Activated naive CD4-positive, alpha-beta T cell treated with anti-CD3 and anti-CD28 coated beads, Interleukin-2, amount 50 U/mL, for 24 hours (primary cell): ENCODE measurements around the gene DHRS13.

Experiments
- H3K27ac Mint-ChIP-seq: one replicate; pipeline ENCODE4 v1.8.0; 2021; ENCODE audit warnings: mild to moderate bottlenecking, mixed read lengths
- H3K27me3 Mint-ChIP-seq: one replicate; pipeline ENCODE4 v1.8.0; 2021; ENCODE audit warnings: mixed read lengths
- H3K36me3 Mint-ChIP-seq: one replicate; pipeline ENCODE4 v1.8.0; 2021; ENCODE audit warnings: mixed read lengths
- H3K4me1 Mint-ChIP-seq: one replicate; pipeline ENCODE4 v1.8.0; 2021; ENCODE audit warnings: mixed read lengths
- H3K4me3 Mint-ChIP-seq: one replicate; pipeline ENCODE4 v1.8.0; 2021; ENCODE audit warnings: mild to moderate bottlenecking, mixed read lengths
- H3K9me3 Mint-ChIP-seq: one replicate; pipeline ENCODE4 v1.8.0; 2021; ENCODE audit warnings: mixed read lengths

The DHRS13 gene

GRCh38 chr17:28902819-28903545 lies at the start of gene DHRS13:
Gene DHRS13, minus strand, starts transcription at chr17:28903079. Its CDS starts 135 bp downstream, at chr17:28902944.
- Mint-ChIP-seq H3K4me3 (peak within 1 kb of the TSS; percentile 83), H3K4me1 (peaks cover 39% of the 10 kb centered on the region), H3K27me3 (no peaks in the 10 kb centered on the region), H3K9me3 (no peaks in the 10 kb centered on the region), H3K36me3 (peaks cover 10% of the 10 kb centered on the region), H3K27ac (peak within 1 kb of the TSS; percentile 87)

GRCh38 chr17:28951991-28952975 lies 49.4 kb upstream of the DHRS13 start:
- Mint-ChIP-seq H3K36me3 (peaks cover 3% of the 10 kb centered on the region), H3K9me3 (no peaks in the 10 kb centered on the region), H3K4me1 (peaks cover 16% of the 10 kb centered on the region), H3K4me3 (no peak overlapping the region), H3K27me3 (no peaks in the 10 kb centered on the region), H3K27ac (no peak overlapping the region)

- no peaks in the 10 kb centered on the region for H3K27me3 Mint-ChIP-seq
- H3K4me1 Mint-ChIP-seq = peaks cover 24% of the 10 kb centered on the region
- peak within 1 kb of the TSS; percentile 84 for H3K27ac Mint-ChIP-seq
- peak within 1 kb of the TSS; percentile 95 for H3K4me3 Mint-ChIP-seq
- H3K9me3 Mint-ChIP-seq = no peaks in the 10 kb centered on the region
- H3K36me3 Mint-ChIP-seq = peaks cover 3% of the 10 kb centered on the region
Measured at GRCh38 chr17:28951428-28951990, 48.6 kb upstream of the DHRS13 start, which contains the start of gene PHF12. Gene PHF12, minus strand, starts transcription at chr17:28951518. Its CDS starts 558 bp downstream, at chr17:28950960.

- Mint-ChIP-seq H3K4me3 (peak overlapping the region; percentile 95), H3K27me3 (no peaks in the 10 kb centered on the region), H3K36me3 (peaks cover 4% of the 10 kb centered on the region), H3K27ac (peak overlapping the region; percentile 84), H3K4me1 (peaks cover 30% of the 10 kb centered on the region), H3K9me3 (no peaks in the 10 kb centered on the region)
Measured at GRCh38 chr17:28950752-28951427, 48.0 kb upstream of the DHRS13 start.

- no peaks in the 10 kb centered on the region for H3K9me3 Mint-ChIP-seq
- H3K36me3 Mint-ChIP-seq = peaks cover 4% of the 10 kb centered on the region
- H3K4me1 Mint-ChIP-seq = peaks cover 37% of the 10 kb centered on the region
- H3K4me3 Mint-ChIP-seq = peak overlapping the region; percentile 95
- peak overlapping the region; percentile 84 for H3K27ac Mint-ChIP-seq
- H3K27me3 Mint-ChIP-seq = no peaks in the 10 kb centered on the region
Measured at GRCh38 chr17:28950017-28950751, 47.3 kb upstream of the DHRS13 start.

- H3K36me3 Mint-ChIP-seq = peaks cover 5% of the 10 kb centered on the region
- H3K27me3 Mint-ChIP-seq = no peaks in the 10 kb centered on the region
- H3K4me3 Mint-ChIP-seq = peak overlapping the region; percentile 95
- H3K9me3 Mint-ChIP-seq = no peaks in the 10 kb centered on the region
- H3K4me1 Mint-ChIP-seq = peaks cover 45% of the 10 kb centered on the region
- peak overlapping the region; percentile 86 for H3K27ac Mint-ChIP-seq
Measured at GRCh38 chr17:28949185-28950016, 46.5 kb upstream of the DHRS13 start.

GRCh38 chr17:28948873-28949184 lies 46.0 kb upstream of the DHRS13 start:
- Mint-ChIP-seq H3K27ac (peak overlapping the region; percentile 86), H3K36me3 (peaks cover 7% of the 10 kb centered on the region), H3K27me3 (no peaks in the 10 kb centered on the region), H3K9me3 (no peaks in the 10 kb centered on the region), H3K4me1 (peaks cover 50% of the 10 kb centered on the region), H3K4me3 (peak overlapping the region; percentile 95)

- Mint-ChIP-seq H3K27me3 (no peaks in the 10 kb centered on the region), H3K4me3 (peak overlapping the region; percentile 95), H3K36me3 (peaks cover 7% of the 10 kb centered on the region), H3K4me1 (peaks cover 55% of the 10 kb centered on the region), H3K9me3 (no peaks in the 10 kb centered on the region), H3K27ac (peak overlapping the region; percentile 86)
Measured at GRCh38 chr17:28948342-28948741, 45.5 kb upstream of the DHRS13 start.

GRCh38 chr17:28947639-28948038 lies 44.8 kb upstream of the DHRS13 start:
- Mint-ChIP-seq H3K4me1 (peaks cover 62% of the 10 kb centered on the region), H3K9me3 (no peaks in the 10 kb centered on the region), H3K4me3 (peak overlapping the region; percentile 95), H3K27me3 (no peaks in the 10 kb centered on the region), H3K27ac (peak overlapping the region; percentile 86), H3K36me3 (peaks cover 7% of the 10 kb centered on the region)

- Mint-ChIP-seq H3K27me3 (no peaks in the 10 kb centered on the region), H3K4me3 (peak overlapping the region; percentile 34), H3K4me1 (peaks cover 70% of the 10 kb centered on the region), H3K9me3 (no peaks in the 10 kb centered on the region), H3K36me3 (peaks cover 10% of the 10 kb centered on the region), H3K27ac (peak overlapping the region; percentile 83)
Measured at GRCh38 chr17:28946239-28946638, 43.4 kb upstream of the DHRS13 start.

- Mint-ChIP-seq H3K4me3 (peak overlapping the region; percentile 26), H3K9me3 (no peaks in the 10 kb centered on the region), H3K36me3 (peaks cover 10% of the 10 kb centered on the region), H3K27ac (peak overlapping the region; percentile 14), H3K4me1 (peaks cover 82% of the 10 kb centered on the region), H3K27me3 (no peaks in the 10 kb centered on the region)
Measured at GRCh38 chr17:28944862-28945741, 42.2 kb upstream of the DHRS13 start.

GRCh38 chr17:28944343-28944742 lies 41.5 kb upstream of the DHRS13 start:
- Mint-ChIP-seq H3K27ac (no peak overlapping the region), H3K4me3 (peak overlapping the region; percentile 7), H3K36me3 (peaks cover 10% of the 10 kb centered on the region), H3K27me3 (no peaks in the 10 kb centered on the region), H3K9me3 (no peaks in the 10 kb centered on the region), H3K4me1 (peaks cover 89% of the 10 kb centered on the region)

- Mint-ChIP-seq H3K4me1 (peaks cover 93% of the 10 kb centered on the region), H3K9me3 (no peaks in the 10 kb centered on the region), H3K27ac (no peak overlapping the region), H3K4me3 (no peak overlapping the region), H3K36me3 (peaks cover 10% of the 10 kb centered on the region), H3K27me3 (no peaks in the 10 kb centered on the region)
Measured at GRCh38 chr17:28942925-28943324, 40.0 kb upstream of the DHRS13 start.
